RWPE2 (cell line): ENCODE data around the gene NRG3.

Source experiments
- ATAC-seq: fragments of 200-7000 bp; cut with Tn5 transposase; 3 replicates; pipeline ENCODE4 v1.9.1; 2021; ENCODE audit warnings: low read depth
- DNase-seq: peaks from one replicate; pipeline ENCODE4 v3.0.0-alpha.2; 2020; ENCODE audit warnings: low spot score
- H3K27ac ChIP-seq: fragments of 450-650 bp; 2 replicates; pipeline ENCODE4 v1.5.1; 2017; ENCODE audit warnings: mild to moderate bottlenecking; ENCODE audit not compliant: poor library complexity, severe bottlenecking
- H3K27me3 ChIP-seq: fragments of 250-450 bp; sonication (Bioruptor Pico); 2 replicates; pipeline ENCODE4 v1.5.1; 2021; ENCODE audit warnings: mild to moderate bottlenecking, moderate library complexity; ENCODE audit not compliant: insufficient read depth, poor library complexity, severe bottlenecking
- H3K36me3 ChIP-seq: fragments of 250-450 bp; sonication (Bioruptor Pico); 2 replicates; pipeline ENCODE4 v1.5.1; 2020; ENCODE audit warnings: low read depth, mild to moderate bottlenecking, moderate library complexity
- H3K4me1 ChIP-seq: fragments of 250-450 bp; sonication (Bioruptor Pico); 2 replicates; pipeline ENCODE4 v1.5.1; 2021; ENCODE audit warnings: mild to moderate bottlenecking, moderate library complexity; ENCODE audit not compliant: insufficient read depth, poor library complexity, severe bottlenecking
- H3K4me3 ChIP-seq: fragments of 250-450 bp; sonication (Bioruptor Pico); 2 replicates; pipeline ENCODE4 v1.5.1; 2021; ENCODE audit warnings: mild to moderate bottlenecking, moderate library complexity; ENCODE audit not compliant: severe bottlenecking
- H3K9me3 ChIP-seq: fragments of 250-450 bp; sonication (Bioruptor Pico); 2 replicates; pipeline ENCODE4 v1.5.1; 2021; ENCODE audit warnings: mild to moderate bottlenecking, moderate library complexity; ENCODE audit not compliant: severe bottlenecking
- TF ChIP-seq, protein P1 (sequence below): fragments of 450-650 bp; IDR thresholded peaks from one replicate; pipeline ENCODE4 v1.5.1; 2017; ENCODE audit warnings: mild to moderate bottlenecking, moderate library complexity; ENCODE audit not compliant: poor library complexity, severe bottlenecking

NRG3 gene

DNA sequence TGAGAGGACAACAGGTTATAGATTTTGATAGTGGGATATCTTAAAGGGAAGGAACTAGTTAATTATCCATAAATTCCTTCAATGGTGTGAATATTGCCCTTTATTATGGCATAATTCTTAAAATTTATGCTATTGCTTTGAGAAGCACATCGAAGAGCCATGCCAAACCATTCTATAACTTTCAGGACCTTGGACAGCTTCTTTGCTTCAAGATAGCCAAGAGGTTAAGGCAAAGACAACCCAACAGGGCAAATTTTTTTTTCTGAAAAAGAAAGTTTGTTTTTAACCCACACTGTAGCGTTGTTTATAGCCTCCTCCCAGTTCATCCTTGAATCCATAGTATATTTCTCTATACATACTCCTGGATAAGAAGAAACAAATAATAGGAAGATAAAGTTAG is 103.2 kb downstream of the NRG3 start:
- no peaks in the 10 kb centered on the region for H3K36me3 ChIP-seq
- H3K27me3 ChIP-seq = no peaks in the 10 kb centered on the region
- H3K4me1 ChIP-seq = no peaks in the 10 kb centered on the region
- H3K27ac ChIP-seq = no peak overlapping the region
- DNase-seq (no peak), ATAC-seq (no peak)
- TF ChIP-seq, protein P1, sequence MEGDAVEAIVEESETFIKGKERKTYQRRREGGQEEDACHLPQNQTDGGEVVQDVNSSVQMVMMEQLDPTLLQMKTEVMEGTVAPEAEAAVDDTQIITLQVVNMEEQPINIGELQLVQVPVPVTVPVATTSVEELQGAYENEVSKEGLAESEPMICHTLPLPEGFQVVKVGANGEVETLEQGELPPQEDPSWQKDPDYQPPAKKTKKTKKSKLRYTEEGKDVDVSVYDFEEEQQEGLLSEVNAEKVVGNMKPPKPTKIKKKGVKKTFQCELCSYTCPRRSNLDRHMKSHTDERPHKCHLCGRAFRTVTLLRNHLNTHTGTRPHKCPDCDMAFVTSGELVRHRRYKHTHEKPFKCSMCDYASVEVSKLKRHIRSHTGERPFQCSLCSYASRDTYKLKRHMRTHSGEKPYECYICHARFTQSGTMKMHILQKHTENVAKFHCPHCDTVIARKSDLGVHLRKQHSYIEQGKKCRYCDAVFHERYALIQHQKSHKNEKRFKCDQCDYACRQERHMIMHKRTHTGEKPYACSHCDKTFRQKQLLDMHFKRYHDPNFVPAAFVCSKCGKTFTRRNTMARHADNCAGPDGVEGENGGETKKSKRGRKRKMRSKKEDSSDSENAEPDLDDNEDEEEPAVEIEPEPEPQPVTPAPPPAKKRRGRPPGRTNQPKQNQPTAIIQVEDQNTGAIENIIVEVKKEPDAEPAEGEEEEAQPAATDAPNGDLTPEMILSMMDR = no peak
- no peaks in the 10 kb centered on the region for H3K9me3 ChIP-seq
- H3K4me3 ChIP-seq = no peak overlapping the region

DNA sequence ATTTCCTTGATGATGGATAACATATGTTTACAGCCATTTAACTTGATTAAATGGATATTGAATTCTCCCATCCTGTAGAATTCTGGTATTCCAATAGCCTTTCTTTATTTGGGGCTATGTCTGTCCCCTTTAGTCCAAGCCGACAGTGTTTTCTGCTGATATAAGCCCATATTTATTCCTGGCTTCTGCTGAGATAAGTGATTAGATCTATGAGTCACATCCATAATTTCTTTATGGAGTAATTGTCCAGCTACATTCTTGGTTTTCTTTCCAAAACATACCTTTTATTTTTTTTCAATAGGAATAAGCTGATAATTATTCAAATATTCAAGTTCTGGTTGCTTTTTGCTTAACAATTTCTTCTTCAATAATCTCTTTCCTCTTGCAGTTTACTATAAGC is 106.7 kb downstream of the NRG3 start:
- ATAC-seq (no peak), DNase-seq (no peak)
- Histone ChIP-seq H3K4me3 (no peak overlapping the region), H3K4me1 (no peaks in the 10 kb centered on the region), H3K27me3 (no peaks in the 10 kb centered on the region), H3K27ac (no peak overlapping the region), H3K36me3 (no peaks in the 10 kb centered on the region), H3K9me3 (no peaks in the 10 kb centered on the region)
- TF ChIP-seq, protein P1 = no peak

GRCh38 chr10:81984428-81984827 is 109.4 kb downstream of the NRG3 start:
- Histone ChIP-seq H3K36me3 (no peaks in the 10 kb centered on the region), H3K9me3 (no peaks in the 10 kb centered on the region), H3K4me1 (no peaks in the 10 kb centered on the region), H3K27ac (no peak overlapping the region), H3K27me3 (no peaks in the 10 kb centered on the region), H3K4me3 (no peak overlapping the region)
- DNase-seq (no peak), ATAC-seq (no peak)
- TF ChIP-seq, protein P1 = no peak

DNA sequence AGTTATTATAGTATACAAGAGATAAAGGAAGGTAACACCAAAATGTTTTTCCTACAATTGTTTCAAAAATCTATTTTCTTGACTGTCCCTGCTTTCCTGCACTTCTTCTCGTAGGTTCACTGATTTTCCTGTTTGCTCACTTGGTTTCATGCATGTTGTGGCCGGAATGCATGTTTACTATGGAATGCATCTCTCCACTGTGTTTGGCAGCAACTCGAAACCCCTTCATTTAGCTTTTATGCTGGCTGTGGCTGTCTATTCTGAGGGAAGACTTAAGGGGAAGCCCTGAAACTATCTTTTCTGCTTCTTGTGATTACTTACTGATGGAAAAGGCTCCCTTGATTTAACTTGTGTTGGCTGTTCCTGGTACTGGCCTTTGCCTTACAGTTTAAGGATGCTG is 120.3 kb downstream of the NRG3 start:
- TF ChIP-seq, protein P1 = no peak
- DNase-seq (no peak), ATAC-seq (no peak)
- Histone ChIP-seq H3K36me3 (no peaks in the 10 kb centered on the region), H3K9me3 (no peaks in the 10 kb centered on the region), H3K27me3 (no peaks in the 10 kb centered on the region), H3K4me1 (no peaks in the 10 kb centered on the region), H3K4me3 (no peak overlapping the region), H3K27ac (no peak overlapping the region)

- TF ChIP-seq, protein P1 = no peak
- DNase-seq (no peak), ATAC-seq (no peak)
- Histone ChIP-seq H3K36me3 (no peaks in the 10 kb centered on the region), H3K27ac (no peak overlapping the region), H3K4me1 (no peaks in the 10 kb centered on the region), H3K9me3 (no peaks in the 10 kb centered on the region), H3K27me3 (no peaks in the 10 kb centered on the region), H3K4me3 (no peak overlapping the region)
Observed at GRCh38 chr10:81996927-81997326, 121.9 kb downstream of the NRG3 start.
